Adrenal gland (tissue), 12 donors: ENCODE data around the gene VRK3. TPM values are rescaled to one million over a fixed set of nuclear protein-coding genes. Genes with fewer than 3 reads are reported as not detected.
A peak's percentile ranks its signal among the peaks of the same experiment; 100 is the strongest.

Experiments used
- DNase-seq, 7 donors: peaks; one replicate each; pipeline ENCODE4 v3.0.0-alpha.2; 2019 to 2020
- H3K27ac ChIP-seq, 5 donors: fragments of 200-600 bp; sonication (generic) in 4 of 5; 1 replicate in 3 of 5; 2 replicates in 2 of 5; pipeline versions ENCODE4 v1.5.1 to v1.8.0; 2016 to 2020; ENCODE audit warnings: mild to moderate bottlenecking in 1 of 5
- H3K27me3 ChIP-seq: fragments of 200-600 bp; 2 replicates; pipeline ENCODE4 v1.8.0; 2021
- H3K36me3 ChIP-seq, 2 donors: fragments of 200-600 bp; replicated peaks in 1 of 2; 1 replicate in 1 of 2; 2 replicates in 1 of 2; pipeline versions ENCODE4 v1.5.1 to v1.8.0; 2018 to 2022
- H3K4me1 ChIP-seq, 2 donors: fragments of 200-600 bp; replicated peaks in 1 of 2; 1 replicate in 1 of 2; 2 replicates in 1 of 2; pipeline versions ENCODE4 v1.5.1 to v1.8.0; 2018 to 2021
- H3K4me3 ChIP-seq, 4 donors: fragments of 200-600 bp; sonication (generic) in 3 of 4; one replicate each; pipeline ENCODE4 v1.5.1; 2016 to 2018
- H3K9me3 ChIP-seq, 3 donors: fragments of 200-600 bp; sonication (generic) in 1 of 3; replicated peaks in 1 of 3; 1 replicate in 2 of 3; 2 replicates in 1 of 3; pipeline versions ENCODE4 v1.5.1 to v1.8.0; 2016 to 2021
- CTCF ChIP-seq, 6 experiments: fragments of 450-650 bp in 4 of 6; fragments of 200-600 bp in 2 of 6; sonication (generic) in 1 of 6; IDR thresholded peaks; 1 replicate in 5 of 6; 2 replicates in 1 of 6; pipeline versions ENCODE4 v1.5.1 to v1.8.0; 2016 to 2021; ENCODE audit warnings: antibody characterized with exemption in 6 of 6, mild to moderate bottlenecking in 2 of 6, moderate library complexity in 1 of 6
- POLR2A ChIP-seq, 2 donors: fragments of 450-650 bp; IDR thresholded peaks; one replicate each; pipeline ENCODE4 v1.6.1; 2017; ENCODE audit warnings: antibody characterized with exemption in 2 of 2, mild to moderate bottlenecking in 2 of 2, moderate library complexity in 1 of 2
- WGBS, 4 donors: extraction: QIAGEN DNeasy Blood & Tissue Kit in 2 of 4; methylation state at CpG; one replicate each; pipeline versions ENCODE4 v1.1.5 to v1.1.7; 2013 to 2017; 5-methylcytosine and 5-hydroxymethylcytosine counted together
- intact Hi-C, 2 donors: fragments of 100-400 bp; cut with DNase I; formaldehyde crosslinking; loops; one replicate each; pipeline versions ENCODE4 v1.14.1 to v1.15.0; 2022 to 2023
- polyA plus RNA-seq, 3 donors: library from polyadenylated mRNA; stranded (reverse); fragments of 200-250 nt in 2 of 3; fragments of 350-450 nt in 1 of 3; fragmentation: Illumina TruSeq in 1 of 3; extraction: RNeasy Lipid Tissue Mini Kit (QIAGEN cat#74804) in 1 of 3; gene quantifications; one replicate each; pipeline ENCODE4 v1.2.3, GENCODE V29; 2013 to 2014
- total RNA-seq, 9 donors: library from RNA; depleted of rRNA in 4 of 9; stranded (reverse); fragments of >200 nt in 4 of 9; fragments of 120-200 nt in 1 of 9; fragmentation: NEBNext Ultra II Directional in 1 of 9; extraction: Animal tissue kit (Norgen Biotek cat#: 25700) in 1 of 9; gene quantifications; one replicate each; pipeline versions ENCODE4 v1.1.0 to v1.2.4, GENCODE V29; 2013 to 2023
- donor health status: healthy with polysubstance abuse.
- donor health status: Bipolar disorder and iron deficiency.
- donor health status: DM: yes; HTN: yes; CAD: no.
- donor health status: DM: no; HTN: no; CAD: no.
- donor health status: DM: no; HTN: no; CAD: no.
- donor health status: DM: yes; HTN: yes; CAD: no.

The VRK3 gene
- total and polyA plus RNA-seq, 12 donors, result 12.1 to 60.3 (median 45.4) TPM

GRCh38 chr19:49929121-49929610 is 96.0 kb downstream of the VRK3 start, which contains the start of the genes ATF5 and NUP62:
Gene ATF5 (plus strand): TSS chr19:49929205. CDS start chr19:49930851, 1,646 bp downstream.
Gene NUP62 (minus strand): TSS chr19:49929504. CDS start chr19:49909807, 19,697 bp downstream.
- peak; percentile 88 to 94 (median 92) for DNase-seq
- intact Hi-C loops, result no loop called here
- no peaks in the 10 kb centered on the region for H3K27me3 ChIP-seq
- 0 to 5% (median 1%) methylated on average over 4 to 48 of the region's 48 CpGs for WGBS, 4 donors
- H3K36me3 ChIP-seq, result peaks cover 0 to 17% of the 10 kb centered on the region in 2 donors
- no peak for TF ChIP-seq CTCF (IDR thresholded peaks at IDR 0.05)
- TF ChIP-seq POLR2A (IDR thresholded peaks at IDR 0.05), result no peak
- peak within 1 kb of the TSS; percentile 86 to 98 (median 96) for H3K4me3 ChIP-seq
- H3K9me3 ChIP-seq, result no peaks in the 10 kb centered on the region
- peaks cover 16 to 24% of the 10 kb centered on the region in 2 donors for H3K4me1 ChIP-seq
- peak within 1 kb of the TSS; percentile 95 to 98 (median 96) for H3K27ac ChIP-seq

- intact Hi-C loops, result no loop called here
- no peak for DNase-seq
- peaks cover 0 to 26% of the 10 kb centered on the region in 2 donors for H3K36me3 ChIP-seq
- 63 to 67% (median 66%) methylated on average over 12 to 14 of the region's 14 CpGs for WGBS, 4 donors
- peak overlapping the region in 3 of 5 donors; percentile 95 to 97 (median 96) for H3K27ac ChIP-seq
- H3K4me3 ChIP-seq, result peak overlapping the region in 1 of 4 donors; percentile 86
- peaks cover 20 to 37% of the 10 kb centered on the region in 2 donors for H3K4me1 ChIP-seq
- TF ChIP-seq POLR2A (IDR thresholded peaks at IDR 0.05) (no peak), CTCF (IDR thresholded peaks at IDR 0.05) (no peak)
- no peaks in the 10 kb centered on the region for H3K9me3 ChIP-seq
- H3K27me3 ChIP-seq, result no peaks in the 10 kb centered on the region
Observed at GRCh38 chr19:49927526-49928264, 97.5 kb downstream of the VRK3 start.

- no peak overlapping the region for H3K27ac ChIP-seq
- WGBS, 4 donors, result 93 to 98% (median 95%) methylated on average over 10 of the region's 10 CpGs
- TF ChIP-seq CTCF (IDR thresholded peaks at IDR 0.05), result no peak
- DNase-seq, result no peak
- intact Hi-C loops, result no loop called here
- peaks cover 21 to 47% of the 10 kb centered on the region in 2 donors for H3K4me1 ChIP-seq
- H3K4me3 ChIP-seq, result no peak overlapping the region
- H3K36me3 ChIP-seq, result peaks cover 0 to 29% of the 10 kb centered on the region in 2 donors
- no peaks in the 10 kb centered on the region for H3K27me3 ChIP-seq
- no peaks in the 10 kb centered on the region for H3K9me3 ChIP-seq
Observed at GRCh38 chr19:49926515-49926914, 98.7 kb downstream of the VRK3 start.

Other genes starting within 250 kb of the VRK3 start
- 10 to 100 TPM; 22.0 to 72.5 (median 45.3) TPM for gene FUZ, start 212.1 kb downstream of the VRK3 start, total RNA-seq
- gene FUZ, start 212.1 kb downstream of the VRK3 start, polyA plus RNA-seq, result 10 to 100 TPM in 2 of 3 donors, 1 to 10 TPM in 1; 7.6 to 62.0 (median 47.7) TPM
- gene MED25, start 207.1 kb downstream of the VRK3 start, total RNA-seq, result 100 to 1,000 TPM in 5 of 9 donors, 10 to 100 TPM in 4; 36.2 to 211 (median 105) TPM
- 100 to 1,000 TPM in 2 of 3 donors, 10 to 100 TPM in 1; 71.2 to 457 (median 299) TPM for gene MED25, start 207.1 kb downstream of the VRK3 start, polyA plus RNA-seq
- gene PTOV1, start 174.2 kb downstream of the VRK3 start, total RNA-seq, result 100 to 1,000 TPM; 163 to 568 (median 257) TPM
- 100 to 1,000 TPM in 2 of 3 donors, 10 to 100 TPM in 1; 78.7 to 620 (median 409) TPM for gene PTOV1, start 174.2 kb downstream of the VRK3 start, polyA plus RNA-seq
- 100 to 1,000 TPM in 4 of 9 donors, 10 to 100 TPM in 5; 49.3 to 199 (median 97.7) TPM for gene PNKP, start 157.8 kb downstream of the VRK3 start, total RNA-seq
- 100 to 1,000 TPM in 2 of 3 donors, 10 to 100 TPM in 1; 40.7 to 344 (median 202) TPM for gene PNKP, start 157.8 kb downstream of the VRK3 start, polyA plus RNA-seq
- gene AKT1S1, start 148.0 kb downstream of the VRK3 start, total RNA-seq, result 10 to 100 TPM; 19.8 to 70.3 (median 36.5) TPM
- 10 to 100 TPM; 66.0 to 89.6 (median 75.8) TPM for gene AKT1S1, start 148.0 kb downstream of the VRK3 start, polyA plus RNA-seq
- 100 to 1,000 TPM in 1 of 9 donors, 10 to 100 TPM in 7, 1 to 10 TPM in 1; 5.8 to 103 (median 51.3) TPM for gene TBC1D17, start 147.7 kb downstream of the VRK3 start, total RNA-seq
- 100 to 1,000 TPM in 2 of 3 donors, 10 to 100 TPM in 1; 22.4 to 198 (median 113) TPM for gene TBC1D17, start 147.7 kb downstream of the VRK3 start, polyA plus RNA-seq
- 1 to 10 TPM in 5 of 9 donors, under 1 TPM in 4; 0.18 to 2.1 (median 1.1) TPM for gene IL4I1, start 128.5 kb downstream of the VRK3 start, total RNA-seq
- 1 to 10 TPM in 2 of 3 donors, under 1 TPM in 1; 0.33 to 3.2 (median 2.1) TPM for gene IL4I1, start 128.5 kb downstream of the VRK3 start, polyA plus RNA-seq
- 100 to 1,000 TPM in 1 of 9 donors, 10 to 100 TPM in 8; 14.3 to 103 (median 40.3) TPM for gene ATF5, start 96.2 kb downstream of the VRK3 start, total RNA-seq
- gene ATF5, start 96.2 kb downstream of the VRK3 start, polyA plus RNA-seq, result 100 to 1,000 TPM in 1 of 3 donors, 10 to 100 TPM in 2; 67.3 to 114 (median 95.7) TPM
- gene NUP62, start 95.9 kb downstream of the VRK3 start, total RNA-seq, result 10 to 100 TPM; 29.3 to 71.8 (median 55.9) TPM
- 10 to 100 TPM; 26.4 to 47.8 (median 31.9) TPM for gene NUP62, start 95.9 kb downstream of the VRK3 start, polyA plus RNA-seq
- 100 to 1,000 TPM in 3 of 9 donors, 10 to 100 TPM in 6; 11.7 to 180 (median 54.0) TPM for gene SIGLEC11, start 64.2 kb downstream of the VRK3 start, total RNA-seq
- 10 to 100 TPM; 11.2 to 27.6 (median 20.9) TPM for gene SIGLEC11, start 64.2 kb downstream of the VRK3 start, polyA plus RNA-seq
- 10 to 100 TPM in 2 of 9 donors, 1 to 10 TPM in 7; 6.0 to 10.7 (median 9.1) TPM for gene ZNF473, start 633 bp upstream of the VRK3 start, total RNA-seq
- gene ZNF473, start 633 bp upstream of the VRK3 start, polyA plus RNA-seq, result 10 to 100 TPM in 1 of 3 donors, 1 to 10 TPM in 2; 2.7 to 13.2 (median 3.0) TPM
- gene IZUMO2, start 137.9 kb upstream of the VRK3 start, total RNA-seq, result not detected
- gene IZUMO2, start 137.9 kb upstream of the VRK3 start, polyA plus RNA-seq, result not detected
- gene MYH14, start 178.2 kb upstream of the VRK3 start, total RNA-seq, result 1 to 10 TPM in 7 of 9 donors, under 1 TPM in 2; 0.22 to 8.5 (median 2.6) TPM
- 1 to 10 TPM in 2 of 3 donors, under 1 TPM in 1; 0.33 to 4.6 (median 3.6) TPM for gene MYH14, start 178.2 kb upstream of the VRK3 start, polyA plus RNA-seq